Bronchus fibroblast of lung (primary cell): ENCODE results near the gene OR6B1. TPM values are rescaled to one million over a fixed set of nuclear protein-coding genes. Genes with fewer than 3 reads are reported as not detected.

Source experiments
- total RNA-seq: library from RNA; depleted of rRNA; stranded (reverse); fragments of >200 nt; gene quantifications from 2 replicates; pipeline ENCODE4 v1.2.3, GENCODE V29; 2015

Gene OR6B1
- not detected in 2 replicates for total RNA-seq

GRCh38 chr7:144000020-144000419, at the start of gene OR6B1:
Gene OR6B1, plus strand, starts transcription at chr7:144000320. Its CDS starts 3,677 bp downstream, at chr7:144003997.

DNA sequence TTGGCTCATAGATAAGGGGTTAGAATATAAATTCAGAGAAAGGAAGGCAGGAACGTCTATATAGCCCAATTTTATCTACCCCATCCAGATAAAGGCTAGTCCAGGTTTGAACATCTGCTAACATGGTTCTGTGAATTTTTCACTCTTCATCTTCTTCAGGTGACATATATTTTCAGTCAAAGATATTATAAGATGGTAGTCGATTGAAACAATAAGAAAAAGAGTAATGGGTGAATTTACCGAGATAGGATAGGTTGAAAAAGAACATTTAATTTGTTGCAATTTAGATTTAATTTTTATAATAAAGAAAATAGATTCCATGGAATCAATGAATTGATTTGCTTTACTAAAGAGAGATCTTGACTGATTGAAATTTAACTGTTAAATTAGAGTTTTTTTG, 45.6 kb upstream of the OR6B1 start, which contains the start of gene OR2F1:
Gene OR2F1 (plus strand): TSS at position 301 of the 400 bp plus-strand sequence. CDS start 5,127 bp downstream, outside the sequence.

DNA sequence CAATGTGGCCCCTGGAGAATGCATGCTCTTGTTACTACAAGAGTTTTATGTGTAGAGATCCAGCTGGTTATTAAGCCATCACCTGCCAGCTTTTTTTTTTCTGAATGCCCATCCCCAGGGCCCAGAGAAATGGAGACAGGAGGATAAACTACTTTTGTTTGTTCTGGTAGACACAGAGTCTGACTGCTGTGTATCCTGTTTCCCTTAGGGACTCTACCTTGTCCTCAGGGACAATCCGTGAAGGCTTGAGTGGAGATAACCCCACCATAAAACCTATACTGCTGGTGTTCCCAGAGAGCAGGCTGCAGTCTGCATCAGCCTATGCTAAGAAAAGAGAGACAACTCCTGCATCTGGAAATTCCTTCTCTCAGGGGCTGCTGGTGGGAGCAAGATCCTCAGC, 48.5 kb downstream of the OR6B1 start, which contains the start of gene OR2A5:
Gene OR2A5 (plus strand): TSS at position 301 of the 400 bp plus-strand sequence. CDS start 1,454 bp downstream, outside the sequence.

Other genes with a start within 250 kb of the OR6B1 start
- not detected in 2 replicates for gene CTAGE6, start 242.6 kb upstream of the OR6B1 start, total RNA-seq
- 35.7 and 47.6 TPM in 2 replicates for gene TCAF1, start 98.1 kb upstream of the OR6B1 start, total RNA-seq
- not detected in 2 replicates for gene OR2F2, start 65.1 kb upstream of the OR6B1 start, total RNA-seq
- gene OR2F1, start 45.5 kb upstream of the OR6B1 start, total RNA-seq: not detected in 2 replicates
- not detected in 2 replicates for gene OR2A5, start 48.6 kb downstream of the OR6B1 start, total RNA-seq
- gene OR2A25, start 69.5 kb downstream of the OR6B1 start, total RNA-seq: not detected in 2 replicates
- not detected in 2 replicates for gene OR2A12, start 86.0 kb downstream of the OR6B1 start, total RNA-seq
- gene OR2A2, start 109.3 kb downstream of the OR6B1 start, total RNA-seq: not detected in 2 replicates
- not detected in 2 replicates for gene OR2A14, start 122.9 kb downstream of the OR6B1 start, total RNA-seq
- 0.59 and 1.0 TPM in 2 replicates for gene CTAGE4, start 183.1 kb downstream of the OR6B1 start, total RNA-seq
- 0.84 and 0.89 TPM in 2 replicates for gene ARHGEF35, start 195.5 kb downstream of the OR6B1 start, total RNA-seq
- not detected in 2 replicates for gene OR2A42, start 239.3 kb downstream of the OR6B1 start, total RNA-seq